ENCODE results near the gene HMGXB3.
A peak's percentile ranks its signal among the peaks of the same experiment; 100 is the strongest.
"Not testable (repeated sequence)": the region's sequence is repeated elsewhere in the genome, so short reads cannot be mapped to it uniquely, and the experiment has no call there.

The HMGXB3 gene

DNA sequence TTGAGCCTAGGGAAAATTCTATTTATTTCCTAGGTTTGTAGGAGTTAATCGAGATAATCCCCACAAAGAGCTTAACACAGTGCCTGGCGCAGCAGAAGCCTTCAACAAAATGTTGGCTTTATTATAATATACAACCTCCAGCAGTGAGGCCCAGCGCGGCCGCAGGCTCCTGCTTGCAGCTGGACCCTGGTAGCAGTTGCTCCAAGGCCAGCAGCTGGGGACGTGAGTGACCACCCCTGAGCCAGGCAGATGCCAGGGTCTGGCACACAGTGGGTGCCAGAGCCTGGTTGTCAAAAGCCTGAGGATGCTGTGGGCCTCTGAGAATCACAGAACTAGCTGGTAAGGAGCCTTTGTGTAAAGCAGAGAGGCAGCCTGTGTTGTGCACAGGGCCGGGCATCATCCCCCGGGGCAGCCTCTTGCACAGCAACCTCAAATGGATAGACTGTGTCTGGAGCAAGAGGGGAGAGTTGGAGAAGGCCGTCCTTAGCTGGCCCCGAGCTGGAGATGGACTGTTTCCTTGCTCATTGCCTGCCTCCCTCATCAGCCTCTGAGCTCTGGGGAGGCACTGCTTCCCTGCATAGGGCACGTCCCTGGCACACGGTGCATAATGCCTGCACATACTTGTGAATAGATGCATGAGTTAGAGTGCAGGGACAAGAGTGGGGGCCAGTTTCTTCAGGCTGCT, 68.6 kb downstream of the HMGXB3 start:
- DNase-seq, result no peak

DNA sequence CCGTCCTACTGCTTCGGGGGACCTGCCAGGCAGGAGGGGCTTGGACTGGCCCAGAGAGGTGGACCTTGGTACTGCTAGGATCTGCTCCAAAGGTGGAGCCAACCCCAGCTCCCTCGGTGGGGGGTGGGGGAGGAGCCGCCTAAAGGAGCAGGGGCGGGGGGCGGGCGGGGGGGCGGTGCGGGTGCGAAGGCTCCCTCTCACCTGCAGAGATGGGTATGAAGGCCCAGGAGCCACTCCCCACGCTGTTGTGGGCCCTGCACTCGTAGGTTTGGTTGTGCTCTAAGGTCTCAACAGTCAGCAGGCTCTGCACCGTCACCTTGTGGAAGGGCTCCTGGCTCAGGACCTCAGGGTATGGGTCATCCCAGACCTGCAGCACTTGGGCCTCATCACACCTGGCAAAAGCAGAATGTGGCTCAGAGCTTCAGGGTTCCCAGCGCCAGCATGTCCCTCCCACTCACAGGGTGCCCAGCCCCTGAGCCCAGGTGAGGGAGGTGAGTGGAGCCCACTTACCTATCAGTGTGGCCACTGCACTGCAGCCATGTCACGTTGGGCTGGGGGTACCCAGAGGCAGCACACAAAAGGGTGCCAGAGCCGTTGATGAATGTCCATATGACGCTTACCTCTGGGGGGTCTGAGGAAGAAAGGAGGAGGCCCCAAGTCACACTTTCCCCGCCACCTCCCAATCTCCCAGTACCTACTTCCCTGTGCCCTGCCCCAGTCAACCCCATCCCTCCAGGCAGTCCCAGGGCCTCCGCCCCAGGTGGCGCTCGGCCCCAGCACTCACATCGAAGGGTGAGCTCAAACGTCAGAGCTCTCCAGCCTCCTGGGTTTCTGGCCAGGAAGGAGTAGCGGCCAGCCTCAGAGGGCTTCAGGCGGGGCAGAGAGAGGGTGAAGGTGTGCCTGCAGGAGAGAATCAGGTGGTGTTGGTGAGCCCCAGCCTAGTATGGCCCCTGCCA, 69.4 kb downstream of the HMGXB3 start:
- no peak for DNase-seq

DNA sequence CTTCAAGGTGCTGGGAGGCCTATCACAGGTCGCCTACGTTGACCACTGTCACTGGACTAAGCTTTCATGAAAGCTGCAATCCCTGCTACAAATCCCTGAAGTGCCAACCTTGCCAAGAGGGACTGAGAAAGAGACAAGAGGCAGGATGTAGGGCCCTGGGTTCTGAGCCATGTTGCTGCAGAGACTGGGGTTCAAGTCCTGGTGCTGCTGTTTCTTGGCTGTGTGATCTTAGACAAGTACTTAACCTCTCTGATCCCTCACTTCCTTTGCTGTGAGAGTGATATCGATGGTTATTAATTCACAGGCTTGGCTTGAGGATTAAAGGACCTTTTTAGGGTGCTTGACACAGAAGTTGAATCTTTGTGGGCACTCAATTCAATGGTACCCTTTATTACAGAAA, 70.3 kb downstream of the HMGXB3 start:
- no peak for DNase-seq

DNA sequence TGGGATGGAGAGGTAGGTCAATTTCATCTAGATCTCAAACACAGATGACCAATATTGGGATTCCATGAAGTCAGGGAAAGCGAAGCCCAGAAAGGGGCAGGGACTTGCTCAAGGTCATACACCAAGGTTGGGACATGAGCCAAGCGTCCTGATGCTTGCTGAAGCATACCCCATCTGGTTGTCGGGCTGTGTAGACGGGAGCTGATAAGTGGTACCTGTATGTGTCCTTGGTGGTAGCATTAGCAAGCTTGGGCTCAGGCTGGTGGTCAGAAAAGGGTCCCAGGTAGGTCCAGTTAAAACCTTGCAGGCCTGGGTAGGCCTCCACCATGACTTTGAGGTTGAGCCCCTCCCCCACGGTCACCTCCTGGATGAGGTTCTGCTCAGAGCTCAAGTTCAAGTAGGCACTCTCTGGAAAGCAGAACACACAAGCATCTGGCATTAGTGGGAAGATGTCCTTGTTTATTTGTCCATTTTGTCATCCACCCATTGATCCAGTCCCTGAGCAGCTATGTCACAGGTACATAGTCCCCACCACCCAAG, 72.6 kb downstream of the HMGXB3 start:
- DNase-seq, result peak; percentile 3

DNA sequence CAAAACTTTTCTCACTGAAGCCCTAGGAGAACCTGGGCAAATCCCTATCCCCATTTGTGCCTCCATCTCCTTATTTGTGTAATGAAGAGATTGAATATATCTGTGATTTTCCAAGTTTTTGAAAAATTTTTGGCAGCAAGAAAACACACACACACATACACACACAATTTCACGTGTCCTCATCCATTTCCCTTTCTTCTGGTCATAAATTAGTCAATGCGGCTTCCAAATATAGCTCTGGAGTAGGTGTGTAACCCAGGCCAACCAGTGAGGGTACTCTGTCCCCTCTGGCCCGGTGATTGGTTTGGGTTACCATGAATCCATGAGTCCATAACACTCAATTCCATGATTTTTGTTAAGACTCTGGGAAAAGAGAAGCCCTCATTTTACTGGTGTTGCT, 73.1 kb downstream of the HMGXB3 start:
- DNase-seq, result no peak

DNA sequence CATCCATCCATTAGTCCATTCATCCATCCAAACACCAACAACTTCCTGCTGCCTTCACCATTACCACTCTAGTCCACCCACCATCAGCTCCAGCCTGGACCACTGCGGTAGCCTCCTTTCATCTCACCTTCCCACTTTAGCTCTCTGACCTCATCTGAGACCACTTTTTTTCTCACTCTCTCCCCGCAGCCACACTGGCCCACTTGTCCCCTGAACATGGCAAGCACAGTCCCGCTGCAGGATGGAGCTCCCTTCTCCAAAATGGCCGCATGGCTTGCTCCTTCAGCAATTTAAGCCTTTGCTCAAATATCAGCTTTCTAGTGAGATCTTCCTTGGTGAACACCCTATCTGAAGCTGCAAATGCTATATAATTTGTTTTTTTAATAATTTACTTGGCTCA, 74.7 kb downstream of the HMGXB3 start:
- peak; percentile 1 for DNase-seq

DNA sequence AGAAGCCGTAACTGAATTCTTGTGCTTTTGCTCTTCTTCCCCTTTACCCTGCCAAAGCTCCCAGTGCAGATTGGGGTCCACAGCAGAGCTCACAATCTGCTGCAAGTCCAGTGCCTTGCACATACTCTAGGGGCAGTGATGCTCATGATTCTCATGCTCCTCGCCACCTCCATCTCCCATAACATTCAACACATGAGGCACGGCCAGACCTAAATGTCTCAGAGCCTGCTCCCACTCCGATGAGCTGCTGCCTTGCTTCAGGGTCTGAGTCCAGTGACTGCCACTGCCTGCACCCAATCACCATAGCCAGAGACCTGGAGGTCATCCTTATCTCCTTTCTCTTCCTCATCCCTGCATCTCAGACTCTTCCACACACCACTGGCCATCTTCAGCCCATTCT, 75.3 kb downstream of the HMGXB3 start:
- peak; percentile 39 for DNase-seq

DNA sequence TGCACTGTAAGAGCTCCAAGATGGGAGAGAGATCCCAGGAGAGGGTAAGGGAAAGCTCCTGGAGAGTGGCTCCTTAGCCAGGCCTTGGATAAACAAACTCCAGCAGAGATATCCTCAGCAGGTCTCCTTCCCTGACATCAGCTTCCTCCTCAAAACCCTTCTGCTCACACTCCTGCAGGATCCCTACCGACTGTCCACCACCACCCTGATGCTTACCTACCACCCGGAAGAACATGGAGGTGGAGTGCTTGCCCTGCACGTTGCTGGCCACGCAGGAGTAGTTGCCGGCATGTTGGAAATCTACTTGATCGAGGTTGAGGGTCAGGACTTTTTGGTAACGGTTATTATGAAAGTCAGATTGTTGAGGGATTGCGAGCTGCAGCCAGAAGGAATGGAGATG, 76.5 kb downstream of the HMGXB3 start:
- peak; percentile 4 for DNase-seq

DNA sequence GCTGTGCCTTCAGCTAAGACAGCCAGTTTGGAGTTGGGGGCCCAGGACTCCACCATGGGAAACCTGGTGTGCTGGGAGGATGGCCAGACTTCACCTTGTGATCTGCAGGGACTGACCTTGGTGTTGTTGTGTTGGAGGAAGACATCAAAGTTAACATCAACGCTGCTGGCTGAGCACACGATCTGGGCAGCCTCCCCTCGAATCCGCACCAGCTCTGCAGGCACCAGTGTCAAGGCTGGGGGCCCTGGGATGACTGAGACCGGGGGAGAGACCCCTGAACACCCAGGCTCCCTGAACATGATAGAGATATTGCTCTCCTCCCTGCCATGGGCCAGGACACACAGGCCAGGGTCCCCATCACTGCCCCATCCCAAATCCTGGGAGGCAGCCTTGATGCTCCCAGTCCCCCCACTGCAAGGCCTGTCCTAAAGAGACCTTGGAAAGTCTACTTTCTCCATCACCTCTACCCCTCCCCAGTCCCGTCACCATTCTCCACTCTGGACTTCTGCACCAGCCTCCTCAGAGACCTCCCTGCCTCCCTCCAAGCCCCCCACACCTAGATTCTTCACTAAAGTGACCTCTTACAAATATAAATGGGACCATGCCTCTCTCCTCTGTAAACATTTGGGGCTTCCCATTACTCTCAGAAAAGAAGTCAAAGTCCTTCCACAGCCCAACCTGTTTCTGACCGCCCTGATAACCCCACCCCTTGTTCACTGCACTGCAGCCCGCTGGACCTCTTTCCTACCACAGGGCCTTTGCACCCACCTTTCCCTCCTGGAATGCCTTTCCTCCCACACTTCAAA, 77.7 kb downstream of the HMGXB3 start:
- peak; percentile 11 for DNase-seq

DNA sequence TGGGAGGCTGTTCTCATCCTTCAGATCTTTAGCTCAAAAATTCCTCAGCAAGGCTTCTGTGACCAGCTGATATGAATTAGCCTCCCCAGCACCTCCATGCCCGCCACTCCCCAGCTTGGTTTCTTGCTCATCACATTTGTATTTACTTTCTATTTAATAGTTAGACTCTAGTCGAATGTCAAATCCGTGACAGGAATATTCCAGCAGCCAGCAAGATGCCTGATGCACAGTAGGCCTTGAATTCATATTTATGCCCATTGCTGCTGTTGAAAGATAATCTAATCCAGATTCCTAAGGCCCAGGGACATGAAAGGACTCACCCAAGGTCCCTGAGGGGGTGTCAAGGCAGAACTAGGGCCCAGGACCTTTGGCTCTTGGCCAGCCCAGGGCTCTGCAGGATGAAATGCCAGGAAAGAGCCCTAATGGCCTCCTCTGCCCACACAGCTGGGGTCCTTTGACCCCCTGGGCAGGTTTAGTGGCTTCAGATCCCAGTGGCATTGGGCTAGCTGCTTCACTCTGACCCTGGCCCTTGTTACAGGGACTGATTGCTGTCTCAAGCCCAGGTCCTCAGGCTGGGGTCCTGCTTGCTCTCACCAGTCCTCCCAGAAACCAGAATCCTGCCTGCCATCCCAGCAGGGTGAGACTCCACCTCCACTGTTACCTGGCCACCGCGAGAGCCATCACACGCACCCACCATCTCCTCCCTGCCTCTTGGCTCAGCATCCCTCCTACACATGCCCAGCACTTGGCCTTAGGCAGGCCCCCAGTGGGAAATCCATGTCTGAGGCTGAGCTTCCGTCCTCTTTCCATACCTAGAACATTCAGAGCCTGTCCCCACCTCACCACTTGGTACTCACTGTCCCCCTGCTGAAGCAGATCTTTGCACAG, 78.5 kb downstream of the HMGXB3 start:
- peak; percentile 5 for DNase-seq

DNA sequence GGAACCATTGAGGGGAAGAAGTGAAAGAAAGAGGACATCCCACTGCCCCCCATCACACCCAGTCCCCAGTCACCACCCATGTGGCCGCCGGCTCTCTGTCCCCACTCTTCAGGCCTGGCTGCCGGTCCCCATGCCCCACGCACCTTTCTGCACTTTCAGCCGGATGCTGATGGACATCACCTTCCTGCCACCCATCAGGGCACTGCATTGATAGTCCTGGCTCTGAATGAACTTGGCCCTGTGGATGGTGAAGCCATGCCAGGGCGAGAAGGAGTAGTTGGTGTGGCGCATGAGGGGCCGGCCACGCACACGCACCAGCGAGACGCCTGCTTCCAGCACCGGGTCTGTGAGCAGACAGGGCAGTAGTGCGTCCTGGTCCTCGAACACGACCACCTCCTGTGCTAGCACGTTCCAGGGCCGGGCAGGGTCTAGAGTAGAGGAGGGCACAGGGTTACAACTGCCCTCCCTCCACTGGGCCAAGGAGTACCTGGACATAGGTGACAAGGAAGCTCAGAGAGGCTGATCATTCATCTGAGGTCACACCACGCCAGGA, 79.4 kb downstream of the HMGXB3 start:
- DNase-seq, result no peak

DNA sequence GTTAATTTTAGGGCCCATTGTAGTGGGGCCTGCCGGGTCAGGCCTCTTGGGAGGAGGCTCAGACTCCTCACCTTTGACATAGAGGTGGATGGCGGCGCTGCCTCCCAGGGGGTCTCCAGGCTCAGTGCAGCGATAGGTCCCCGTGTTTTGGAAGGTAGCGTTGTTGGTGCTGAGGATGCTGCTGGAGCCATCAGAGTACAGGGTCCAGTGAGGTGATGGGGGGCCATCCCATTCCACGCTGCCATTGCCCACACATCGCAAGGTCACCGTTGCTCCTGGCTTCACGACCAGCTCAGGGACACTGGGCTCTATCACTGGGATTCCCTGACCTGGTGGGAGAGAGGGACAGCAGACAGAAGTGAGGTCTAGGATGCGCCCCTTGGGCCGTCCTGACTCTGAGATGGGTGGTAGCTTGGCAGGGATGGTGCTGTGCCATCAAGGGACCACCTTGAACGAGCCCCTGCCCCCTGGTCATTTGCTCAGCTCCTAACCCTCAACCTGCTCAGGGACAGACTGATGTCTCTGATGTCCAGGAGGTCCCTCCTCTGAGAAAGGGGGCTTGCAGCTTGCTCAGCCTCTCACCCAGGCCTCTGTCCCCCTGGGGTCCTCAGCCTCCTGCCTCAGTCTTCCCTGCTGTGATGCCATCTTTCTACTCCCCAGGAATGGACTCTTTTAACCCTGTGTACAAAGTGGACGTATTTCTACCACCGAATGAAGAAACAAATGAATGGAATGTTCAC, 80.3 kb downstream of the HMGXB3 start:
- peak; percentile 1 for DNase-seq

DNA sequence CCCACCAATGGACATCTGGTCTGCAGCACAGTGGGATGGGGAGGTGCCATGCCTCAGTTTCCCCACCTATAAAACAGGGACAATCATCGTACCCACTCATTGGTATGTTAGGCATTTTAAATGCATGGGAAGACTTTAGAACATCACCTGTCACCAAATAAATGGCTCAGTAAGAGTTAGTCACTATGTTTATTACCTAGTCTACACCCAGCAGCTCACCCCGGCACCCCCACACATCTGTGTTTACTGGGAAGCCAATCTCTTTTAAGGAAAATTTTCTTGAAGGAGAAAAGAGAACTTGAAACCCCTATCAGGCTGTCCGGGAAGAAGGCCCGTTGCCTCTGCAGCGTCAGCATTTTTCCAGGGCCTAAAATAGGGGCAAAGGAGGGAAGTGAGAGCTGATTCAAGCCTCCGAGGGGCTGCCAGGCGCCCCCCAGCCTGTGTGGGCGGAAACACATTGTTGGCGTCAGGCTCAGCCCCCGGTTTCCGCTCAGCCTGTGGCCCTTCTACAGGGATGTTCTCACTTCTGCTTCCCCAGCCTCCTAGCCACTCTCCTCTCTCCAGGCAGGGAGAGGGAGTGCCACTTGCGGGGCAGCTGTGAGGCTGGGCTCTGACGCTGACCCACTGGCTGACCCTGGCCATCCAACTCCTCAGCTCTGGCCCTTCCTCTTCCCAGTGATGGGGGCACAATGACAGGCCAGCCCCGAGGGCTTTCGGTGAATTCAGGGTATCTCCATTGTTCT, 81.2 kb downstream of the HMGXB3 start:
- peak; percentile 5 for DNase-seq

DNA sequence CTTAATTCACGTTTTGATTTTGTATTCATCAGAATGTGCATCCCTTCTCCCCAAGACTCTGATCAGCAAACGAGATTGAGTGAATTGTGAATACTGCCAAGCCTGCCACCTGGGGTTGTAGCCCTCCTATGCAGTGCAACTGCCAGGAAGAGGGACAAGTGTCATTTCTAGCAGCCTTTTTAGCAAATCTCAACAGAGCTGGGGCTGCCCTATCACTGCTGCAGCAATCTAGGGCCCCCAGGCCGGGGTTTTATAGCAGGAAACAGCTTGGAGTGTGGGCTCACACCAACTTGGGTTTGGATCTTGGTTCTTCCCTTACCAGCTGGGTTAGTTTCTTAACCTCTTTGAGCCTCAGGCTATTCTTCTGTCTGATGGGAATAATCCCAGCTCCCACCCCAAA, 81.8 kb downstream of the HMGXB3 start:
- peak; percentile 5 for DNase-seq

DNA sequence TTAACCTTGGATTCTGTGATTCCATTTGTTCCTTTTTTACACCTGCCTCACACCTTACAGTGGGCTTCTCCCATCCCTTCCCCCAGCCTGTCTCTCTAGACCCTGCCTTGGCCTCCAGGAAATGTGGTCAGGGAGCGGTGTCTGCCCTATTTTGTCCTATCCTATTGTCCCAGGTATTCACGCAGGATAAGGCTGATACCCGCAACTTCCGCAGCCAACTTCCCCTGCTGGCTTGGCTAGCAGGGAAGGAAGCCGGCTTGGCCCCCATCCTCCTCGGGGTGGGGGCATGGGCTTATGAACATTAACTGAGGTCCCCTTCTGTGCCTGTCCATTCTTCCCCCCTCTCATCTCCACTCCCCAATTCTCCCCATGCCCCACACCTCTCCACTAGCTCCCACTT, 82.3 kb downstream of the HMGXB3 start:
- DNase-seq, result peak; percentile 3

DNA sequence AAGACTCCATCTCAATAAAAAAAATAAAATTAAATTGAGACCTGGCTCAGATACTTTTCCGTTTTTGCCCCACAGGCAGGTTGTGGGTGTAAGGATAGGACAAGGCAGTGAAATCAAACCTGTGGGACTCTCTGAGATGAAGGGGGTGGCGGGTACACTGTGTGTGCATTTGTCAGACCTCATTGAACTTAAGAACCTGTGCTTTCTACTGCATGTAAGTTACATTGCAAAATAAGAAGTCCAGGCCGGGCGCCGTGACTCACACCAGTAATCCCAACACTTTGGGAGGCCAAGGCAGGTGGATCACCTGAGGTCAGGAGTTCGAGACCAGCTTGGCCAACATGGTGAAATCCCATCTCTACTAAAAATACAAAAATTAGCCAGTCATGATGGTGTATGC, 84.2 kb downstream of the HMGXB3 start:
- DNase-seq, result not testable (repeated sequence)

DNA sequence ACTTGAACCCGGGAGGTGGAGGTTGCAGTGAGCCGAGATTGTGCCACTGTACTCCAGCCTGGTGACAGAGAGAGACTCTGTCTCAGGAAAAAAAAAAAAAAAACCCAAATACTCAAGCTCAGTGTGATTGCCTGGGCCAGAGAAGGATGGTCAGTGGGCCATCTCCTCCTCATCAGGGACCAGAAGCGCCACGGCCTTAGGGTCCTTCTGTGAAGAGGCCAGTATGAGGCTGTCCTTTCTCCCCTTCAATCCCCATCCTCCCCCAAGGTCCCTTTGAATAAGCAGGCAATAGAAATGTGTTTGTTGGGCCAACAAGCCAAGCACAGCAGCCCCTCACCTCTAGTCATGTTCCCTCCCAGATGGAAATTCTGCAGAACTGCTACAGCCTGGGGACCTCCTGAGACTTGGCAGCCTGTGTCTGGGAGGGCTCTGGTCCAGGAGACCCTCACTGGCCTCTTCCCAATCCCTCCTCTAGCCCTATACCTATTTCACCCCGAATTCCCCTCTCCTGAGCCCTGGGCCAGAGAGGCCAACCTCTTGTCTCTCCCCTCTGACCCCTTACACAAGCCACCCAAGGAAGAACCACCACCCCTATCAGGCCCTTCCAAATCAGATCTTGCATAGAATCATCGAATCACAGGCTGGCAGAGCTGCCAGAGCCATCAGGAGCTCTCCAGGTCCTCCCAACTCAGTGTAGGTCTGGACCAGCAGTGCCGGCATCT, 84.8 kb downstream of the HMGXB3 start:
- DNase-seq, result no peak

DNA sequence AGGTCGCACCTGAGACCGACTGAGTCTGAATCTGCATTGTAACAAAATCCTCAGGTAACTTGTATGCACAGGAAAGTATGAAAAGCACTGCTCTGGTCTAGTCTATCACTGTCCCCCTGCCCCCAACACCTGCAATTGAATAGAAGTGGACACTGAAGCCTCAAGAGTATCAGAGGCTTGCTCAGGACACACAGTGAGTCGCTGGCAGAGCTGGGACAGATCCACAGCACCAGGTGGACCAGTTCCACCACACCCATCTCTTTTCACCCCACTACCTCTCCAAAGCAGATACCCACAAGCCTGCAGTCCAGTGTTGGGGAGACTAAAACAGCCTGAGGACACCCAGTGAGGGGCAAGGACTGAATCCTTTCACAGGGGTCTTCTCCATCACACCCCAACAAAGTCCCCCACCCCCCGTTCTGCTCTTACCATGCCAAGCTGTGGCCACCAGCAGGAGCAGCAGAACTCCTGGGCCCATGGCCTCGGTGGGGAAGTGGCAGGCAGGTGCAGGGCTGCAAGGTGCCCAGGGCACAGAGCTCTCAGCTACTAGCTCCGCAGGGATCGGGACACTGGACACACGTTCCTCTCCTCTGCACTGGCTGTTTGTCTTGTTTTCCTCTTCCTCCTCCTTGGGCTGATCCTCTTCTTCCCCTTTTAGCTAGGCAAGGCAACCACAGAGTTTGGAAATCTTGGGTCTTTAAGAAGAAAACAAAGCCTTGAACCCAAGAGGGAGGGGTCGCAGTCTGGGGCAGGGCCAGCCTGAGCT, 85.6 kb downstream of the HMGXB3 start, which contains the start of gene CSF1R:
CSF1R (minus strand) TSS at position 605 of the 766 bp plus-strand sequence; CDS start at position 478, 127 bp downstream.
- DNase-seq, result no peak

Data from 8988T (cell line).